ENCODE results near the gene SH3PXD2A. TPM values are rescaled to one million over a fixed set of nuclear protein-coding genes. Genes with fewer than 3 reads are reported as not detected.

SH3PXD2A gene
- total RNA-seq, 1 donor from 2014 or later, result 17.3 TPM

DNA sequence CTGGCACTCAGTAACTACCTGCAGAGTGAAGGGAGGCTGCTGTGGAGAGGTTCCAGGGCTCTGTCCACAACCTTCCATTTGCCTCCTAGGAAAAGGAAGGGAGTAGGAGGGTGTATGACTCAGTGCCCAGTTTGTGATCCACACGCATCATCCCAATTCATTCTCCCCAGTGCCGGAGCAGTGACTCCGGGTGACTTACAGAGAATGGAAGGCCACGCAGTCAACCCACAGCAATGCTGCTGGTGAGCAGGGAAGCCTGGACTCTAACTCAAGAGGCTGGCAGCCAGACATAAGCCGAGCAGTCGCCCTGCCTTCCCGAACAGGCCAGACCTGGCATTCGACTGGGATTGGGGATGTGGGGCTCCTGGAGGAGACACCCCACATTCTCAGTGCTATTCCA is 139.9 kb downstream of the SH3PXD2A start:
- Histone ChIP-seq H2AFZ (ENCODE audit: low read depth, low read length) (no peak overlapping the region), H3K36me3 (ENCODE audit: insufficient read depth, low read length) (no peaks in the 10 kb centered on the region), H3K4me3 (ENCODE audit: insufficient read depth, low read depth, low read length) (no peak overlapping the region), H3K4me1 (ENCODE audit: insufficient read depth, low read length) (peaks cover 17% of the 10 kb centered on the region), H3K27me3 (ENCODE audit: insufficient read depth, low read length) (no peaks in the 10 kb centered on the region), H3K9ac (ENCODE audit: low read length) (peak overlapping the region; percentile 58), H4K20me1 (ENCODE audit: insufficient read depth, low read length) (no peaks in the 10 kb centered on the region), H3K4me2 (ENCODE audit: low read length) (peak overlapping the region; percentile 59), H3K9me3 (ENCODE audit: insufficient read depth, low read depth, low read length) (no peaks in the 10 kb centered on the region), H3K27ac (ENCODE audit: low read depth, low read length) (peak overlapping the region; percentile 32), H3K79me2 (ENCODE audit: insufficient read depth, low read length) (no peaks in the 10 kb centered on the region)
- Mint-ChIP-seq H3K4me1 (ENCODE audit: low read depth, unreplicated experiment) (peaks cover 25% of the 10 kb centered on the region), H3K36me3 (ENCODE audit: low read depth, unreplicated experiment) (peaks cover 5% of the 10 kb centered on the region), H3K9me3 (ENCODE audit: unreplicated experiment) (no peaks in the 10 kb centered on the region), H3K27me3 (ENCODE audit: low read depth, unreplicated experiment) (no peaks in the 10 kb centered on the region), H3K4me3 (ENCODE audit: unreplicated experiment) (no peak overlapping the region), H3K27ac (ENCODE audit: unreplicated experiment) (peak overlapping the region; percentile 72)
- TF ChIP-seq, protein P1, sequence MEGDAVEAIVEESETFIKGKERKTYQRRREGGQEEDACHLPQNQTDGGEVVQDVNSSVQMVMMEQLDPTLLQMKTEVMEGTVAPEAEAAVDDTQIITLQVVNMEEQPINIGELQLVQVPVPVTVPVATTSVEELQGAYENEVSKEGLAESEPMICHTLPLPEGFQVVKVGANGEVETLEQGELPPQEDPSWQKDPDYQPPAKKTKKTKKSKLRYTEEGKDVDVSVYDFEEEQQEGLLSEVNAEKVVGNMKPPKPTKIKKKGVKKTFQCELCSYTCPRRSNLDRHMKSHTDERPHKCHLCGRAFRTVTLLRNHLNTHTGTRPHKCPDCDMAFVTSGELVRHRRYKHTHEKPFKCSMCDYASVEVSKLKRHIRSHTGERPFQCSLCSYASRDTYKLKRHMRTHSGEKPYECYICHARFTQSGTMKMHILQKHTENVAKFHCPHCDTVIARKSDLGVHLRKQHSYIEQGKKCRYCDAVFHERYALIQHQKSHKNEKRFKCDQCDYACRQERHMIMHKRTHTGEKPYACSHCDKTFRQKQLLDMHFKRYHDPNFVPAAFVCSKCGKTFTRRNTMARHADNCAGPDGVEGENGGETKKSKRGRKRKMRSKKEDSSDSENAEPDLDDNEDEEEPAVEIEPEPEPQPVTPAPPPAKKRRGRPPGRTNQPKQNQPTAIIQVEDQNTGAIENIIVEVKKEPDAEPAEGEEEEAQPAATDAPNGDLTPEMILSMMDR (IDR thresholded peaks at IDR 0.05; ENCODE audit: insufficient read depth, low read depth, low read length), result no peak
- TF ChIP-seq EZH2 (IDR thresholded peaks at IDR 0.05; ENCODE audit: insufficient read depth, low read length), result no peak
- DNase-seq (ENCODE audit: low read depth), result peak; percentile 90
- peak; percentile 93 for FAIRE-seq

DNA sequence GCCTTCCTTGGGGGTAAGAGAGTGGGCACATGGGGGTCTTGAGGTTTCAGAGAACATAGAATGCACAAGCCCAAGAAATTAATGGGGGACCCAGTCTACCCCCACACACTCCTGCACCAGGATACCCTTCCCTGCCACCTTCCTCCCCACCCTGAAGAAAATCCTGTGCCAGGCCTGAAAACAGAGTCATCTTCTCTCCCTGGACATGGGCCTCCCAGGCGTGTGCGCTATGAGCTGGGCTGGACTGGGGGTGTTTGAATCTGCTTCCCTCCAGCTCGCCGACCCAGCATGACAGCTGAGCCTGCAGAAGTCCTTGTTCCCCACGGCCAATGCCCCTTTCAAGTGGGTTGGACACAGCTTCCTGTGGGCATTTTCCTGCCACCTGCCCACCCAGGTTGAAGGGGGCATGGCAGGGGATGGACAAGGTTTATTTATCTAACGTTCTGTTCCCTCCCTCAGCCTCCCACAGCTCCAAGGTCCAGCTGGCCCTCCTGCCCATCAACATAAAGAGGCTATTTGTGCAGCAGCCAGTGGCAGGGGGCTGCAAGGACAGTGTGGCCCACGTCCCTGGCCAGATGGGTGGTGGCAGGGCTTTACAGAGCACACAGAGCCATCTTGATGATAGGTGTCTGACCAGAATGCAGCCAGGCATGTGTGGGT is 141.0 kb downstream of the SH3PXD2A start:
- H3K4me1 ChIP-seq (ENCODE audit: insufficient read depth, low read length), result peaks cover 20% of the 10 kb centered on the region
- no peaks in the 10 kb centered on the region for H4K20me1 ChIP-seq (ENCODE audit: insufficient read depth, low read length)
- Mint-ChIP-seq H3K27me3 (ENCODE audit: low read depth, unreplicated experiment) (no peaks in the 10 kb centered on the region), H3K4me3 (ENCODE audit: unreplicated experiment) (no peak overlapping the region), H3K27ac (ENCODE audit: unreplicated experiment) (no peak overlapping the region), H3K9me3 (ENCODE audit: unreplicated experiment) (no peaks in the 10 kb centered on the region), H3K4me1 (ENCODE audit: low read depth, unreplicated experiment) (peaks cover 27% of the 10 kb centered on the region), H3K36me3 (ENCODE audit: low read depth, unreplicated experiment) (peaks cover 5% of the 10 kb centered on the region)
- TF ChIP-seq, protein P1 (IDR thresholded peaks at IDR 0.05; ENCODE audit: insufficient read depth, low read depth, low read length), result no peak
- TF ChIP-seq EZH2 (IDR thresholded peaks at IDR 0.05; ENCODE audit: insufficient read depth, low read length), result no peak
- H3K79me2 ChIP-seq (ENCODE audit: insufficient read depth, low read length), result no peaks in the 10 kb centered on the region
- H3K9me3 ChIP-seq (ENCODE audit: insufficient read depth, low read depth, low read length), result no peaks in the 10 kb centered on the region
- H3K9ac ChIP-seq (ENCODE audit: low read length), result no peak overlapping the region
- no peaks in the 10 kb centered on the region for H3K27me3 ChIP-seq (ENCODE audit: insufficient read depth, low read length)
- H3K36me3 ChIP-seq (ENCODE audit: insufficient read depth, low read length), result no peaks in the 10 kb centered on the region
- no peak overlapping the region for H3K4me2 ChIP-seq (ENCODE audit: low read length)
- no peak for FAIRE-seq
- H3K27ac ChIP-seq (ENCODE audit: low read depth, low read length), result no peak overlapping the region
- no peak overlapping the region for H3K4me3 ChIP-seq (ENCODE audit: insufficient read depth, low read depth, low read length)
- H2AFZ ChIP-seq (ENCODE audit: low read depth, low read length), result no peak overlapping the region
- no peak for DNase-seq (ENCODE audit: low read depth)

DNA sequence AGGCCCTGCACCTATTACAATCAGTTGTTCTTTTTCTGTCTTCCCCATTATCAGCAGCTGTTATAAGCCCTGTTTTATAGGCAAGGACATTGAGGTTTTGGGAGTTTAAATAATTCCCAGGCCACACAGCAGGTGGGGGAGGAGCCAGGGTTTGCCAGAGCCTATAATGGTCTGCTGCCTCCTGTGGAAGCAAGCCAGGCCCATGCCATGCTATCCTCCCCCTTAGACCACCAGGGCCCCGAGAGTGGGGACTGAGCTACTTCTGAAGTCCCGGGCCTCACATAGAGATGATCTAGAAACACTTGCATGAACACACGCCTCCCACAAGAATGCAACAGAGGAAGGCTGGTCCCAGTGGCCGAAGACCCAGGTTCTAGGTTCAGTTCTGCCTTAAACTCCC is 141.7 kb downstream of the SH3PXD2A start:
- Histone ChIP-seq H3K27ac (ENCODE audit: low read depth, low read length) (no peak overlapping the region), H3K9me3 (ENCODE audit: insufficient read depth, low read depth, low read length) (no peaks in the 10 kb centered on the region), H3K4me3 (ENCODE audit: insufficient read depth, low read depth, low read length) (no peak overlapping the region), H4K20me1 (ENCODE audit: insufficient read depth, low read length) (peaks cover under 1% of the 10 kb centered on the region), H3K27me3 (ENCODE audit: insufficient read depth, low read length) (no peaks in the 10 kb centered on the region), H3K36me3 (ENCODE audit: insufficient read depth, low read length) (no peaks in the 10 kb centered on the region), H3K79me2 (ENCODE audit: insufficient read depth, low read length) (no peaks in the 10 kb centered on the region), H3K9ac (ENCODE audit: low read length) (no peak overlapping the region), H3K4me1 (ENCODE audit: insufficient read depth, low read length) (peaks cover 25% of the 10 kb centered on the region), H3K4me2 (ENCODE audit: low read length) (no peak overlapping the region), H2AFZ (ENCODE audit: low read depth, low read length) (no peak overlapping the region)
- H3K27me3 Mint-ChIP-seq (ENCODE audit: low read depth, unreplicated experiment), result no peaks in the 10 kb centered on the region
- TF ChIP-seq EZH2 (IDR thresholded peaks at IDR 0.05; ENCODE audit: insufficient read depth, low read length), result no peak
- TF ChIP-seq, protein P1 (IDR thresholded peaks at IDR 0.05; ENCODE audit: insufficient read depth, low read depth, low read length), result no peak
- peaks cover 5% of the 10 kb centered on the region for H3K36me3 Mint-ChIP-seq (ENCODE audit: low read depth, unreplicated experiment)
- no peaks in the 10 kb centered on the region for H3K9me3 Mint-ChIP-seq (ENCODE audit: unreplicated experiment)
- no peak overlapping the region for H3K27ac Mint-ChIP-seq (ENCODE audit: unreplicated experiment)
- H3K4me1 Mint-ChIP-seq (ENCODE audit: low read depth, unreplicated experiment), result peaks cover 32% of the 10 kb centered on the region
- no peak for DNase-seq (ENCODE audit: low read depth)
- H3K4me3 Mint-ChIP-seq (ENCODE audit: unreplicated experiment), result no peak overlapping the region
- no peak for FAIRE-seq
